Measurements from ENCODE around the gene ZIC1.

The ZIC1 gene

DNA sequence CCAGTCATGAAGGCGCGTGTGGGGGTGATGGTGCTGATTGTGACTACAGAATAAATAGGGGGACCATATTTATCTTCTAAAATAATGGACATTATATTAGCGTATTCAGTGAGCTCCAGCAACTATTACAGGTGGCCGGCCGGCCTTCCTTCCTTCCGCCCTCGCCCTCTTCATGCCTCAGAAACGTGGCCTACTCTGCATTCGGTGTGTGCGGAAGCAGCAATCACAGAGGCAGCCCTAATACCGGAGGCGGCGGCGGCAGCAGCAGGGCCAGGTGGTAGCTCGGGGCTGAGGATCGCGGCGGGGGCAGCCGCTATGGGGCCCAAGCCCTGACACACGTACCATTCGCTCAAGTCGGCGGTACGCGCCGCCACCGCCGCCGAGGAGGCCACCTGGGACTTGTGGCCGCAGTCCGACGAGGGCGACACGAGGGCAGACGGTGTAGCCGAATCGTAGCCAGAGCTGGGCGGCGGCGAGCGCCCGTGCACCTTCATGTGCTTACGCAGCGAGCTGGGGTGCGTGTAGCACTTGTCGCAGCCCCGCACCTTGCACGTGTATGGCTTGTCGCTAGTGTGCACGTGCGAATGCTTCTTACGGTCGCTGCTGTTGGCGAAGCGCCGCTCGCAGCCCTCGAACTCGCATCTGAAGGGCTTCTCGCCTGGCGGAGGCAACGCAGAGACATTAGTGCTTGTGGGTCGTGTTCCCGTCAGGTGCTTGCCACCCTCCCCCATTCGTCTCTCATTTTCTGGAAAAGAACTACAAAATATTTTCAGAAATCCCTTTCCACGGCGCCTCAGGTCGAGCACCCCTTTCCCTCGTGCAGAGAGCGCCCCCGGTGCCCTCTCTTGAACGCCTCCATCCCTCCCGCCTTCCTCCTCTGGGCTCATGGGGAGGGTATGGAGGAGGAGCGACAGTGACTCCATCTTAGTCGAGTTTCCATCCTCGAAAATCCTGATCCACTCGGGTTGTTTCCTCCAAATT, 18.3 kb upstream of the ZIC1 start:
- TF ChIP-seq, protein P1, sequence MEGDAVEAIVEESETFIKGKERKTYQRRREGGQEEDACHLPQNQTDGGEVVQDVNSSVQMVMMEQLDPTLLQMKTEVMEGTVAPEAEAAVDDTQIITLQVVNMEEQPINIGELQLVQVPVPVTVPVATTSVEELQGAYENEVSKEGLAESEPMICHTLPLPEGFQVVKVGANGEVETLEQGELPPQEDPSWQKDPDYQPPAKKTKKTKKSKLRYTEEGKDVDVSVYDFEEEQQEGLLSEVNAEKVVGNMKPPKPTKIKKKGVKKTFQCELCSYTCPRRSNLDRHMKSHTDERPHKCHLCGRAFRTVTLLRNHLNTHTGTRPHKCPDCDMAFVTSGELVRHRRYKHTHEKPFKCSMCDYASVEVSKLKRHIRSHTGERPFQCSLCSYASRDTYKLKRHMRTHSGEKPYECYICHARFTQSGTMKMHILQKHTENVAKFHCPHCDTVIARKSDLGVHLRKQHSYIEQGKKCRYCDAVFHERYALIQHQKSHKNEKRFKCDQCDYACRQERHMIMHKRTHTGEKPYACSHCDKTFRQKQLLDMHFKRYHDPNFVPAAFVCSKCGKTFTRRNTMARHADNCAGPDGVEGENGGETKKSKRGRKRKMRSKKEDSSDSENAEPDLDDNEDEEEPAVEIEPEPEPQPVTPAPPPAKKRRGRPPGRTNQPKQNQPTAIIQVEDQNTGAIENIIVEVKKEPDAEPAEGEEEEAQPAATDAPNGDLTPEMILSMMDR (IDR thresholded peaks at IDR 0.05; ENCODE audit: control insufficient read depth, extremely low read depth, insufficient read depth) = no peak
- H3K4me3 ChIP-seq (ENCODE audit: low read depth, low read length) = no peak overlapping the region
- DNase-seq (ENCODE audit: low read depth) = no peak

DNA sequence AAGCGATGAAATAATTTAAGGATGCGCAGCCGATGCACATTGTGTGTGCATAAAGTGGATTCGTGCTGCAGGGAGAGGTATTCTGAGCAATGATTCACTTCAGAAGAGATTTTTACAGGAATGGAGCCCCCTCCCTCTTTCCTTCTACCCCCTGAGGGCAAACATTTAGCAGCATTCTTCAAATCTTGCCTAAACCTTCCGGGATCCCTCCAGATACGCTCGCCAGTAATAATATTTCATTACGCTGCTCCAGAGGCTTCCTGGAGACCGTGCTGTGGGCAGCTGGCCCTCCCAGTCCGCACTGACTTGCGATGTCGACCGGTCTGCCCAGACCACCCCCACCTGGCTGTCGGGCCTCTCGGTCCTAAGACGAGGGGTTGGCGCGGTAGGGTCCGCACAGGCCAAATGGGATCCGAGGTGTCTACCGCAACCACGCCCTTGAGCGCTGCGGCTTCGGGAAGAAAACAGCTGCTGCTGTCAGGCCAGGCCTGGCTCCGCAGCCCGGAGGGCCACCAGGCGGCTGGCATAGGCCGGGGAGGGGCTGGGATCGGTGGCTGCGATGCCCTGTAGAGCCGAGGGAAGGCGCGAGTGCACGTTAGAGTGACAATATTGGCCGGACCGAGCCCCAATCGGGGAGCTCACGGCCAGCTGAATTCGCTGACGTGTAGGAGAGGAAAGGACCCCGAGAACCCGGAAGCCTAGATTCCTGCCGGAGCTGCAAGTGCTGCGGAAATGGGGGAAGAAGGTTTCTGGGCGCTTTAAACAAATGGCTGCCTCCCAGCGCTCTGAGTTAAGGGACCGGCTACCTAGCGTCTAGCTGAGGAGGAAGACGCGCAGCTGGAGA, 17.2 kb upstream of the ZIC1 start:
- no peak for DNase-seq (ENCODE audit: low read depth)
- no peak overlapping the region for H3K4me3 ChIP-seq (ENCODE audit: low read depth, low read length)
- TF ChIP-seq, protein P1 (IDR thresholded peaks at IDR 0.05; ENCODE audit: control insufficient read depth, extremely low read depth, insufficient read depth) = no peak

DNA sequence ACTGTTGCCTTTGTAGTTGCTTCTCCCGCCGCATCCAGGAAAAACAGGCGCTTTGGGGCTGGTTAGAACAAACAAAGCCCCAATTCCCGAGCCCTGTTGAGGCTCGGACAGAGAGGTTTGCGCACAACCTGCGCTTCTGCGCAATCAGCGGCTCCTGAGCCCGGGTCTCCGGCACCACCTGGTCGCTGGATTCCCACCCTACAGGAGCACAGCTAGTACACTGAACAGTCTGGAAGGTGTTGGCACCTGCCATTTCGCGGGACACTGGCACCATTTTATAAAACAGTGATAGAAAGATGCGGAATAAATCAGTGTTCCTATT, 16.6 kb upstream of the ZIC1 start:
- no peak overlapping the region for H3K4me3 ChIP-seq (ENCODE audit: low read depth, low read length)
- TF ChIP-seq, protein P1 (IDR thresholded peaks at IDR 0.05; ENCODE audit: control insufficient read depth, extremely low read depth, insufficient read depth) = no peak
- DNase-seq (ENCODE audit: low read depth) = no peak

DNA sequence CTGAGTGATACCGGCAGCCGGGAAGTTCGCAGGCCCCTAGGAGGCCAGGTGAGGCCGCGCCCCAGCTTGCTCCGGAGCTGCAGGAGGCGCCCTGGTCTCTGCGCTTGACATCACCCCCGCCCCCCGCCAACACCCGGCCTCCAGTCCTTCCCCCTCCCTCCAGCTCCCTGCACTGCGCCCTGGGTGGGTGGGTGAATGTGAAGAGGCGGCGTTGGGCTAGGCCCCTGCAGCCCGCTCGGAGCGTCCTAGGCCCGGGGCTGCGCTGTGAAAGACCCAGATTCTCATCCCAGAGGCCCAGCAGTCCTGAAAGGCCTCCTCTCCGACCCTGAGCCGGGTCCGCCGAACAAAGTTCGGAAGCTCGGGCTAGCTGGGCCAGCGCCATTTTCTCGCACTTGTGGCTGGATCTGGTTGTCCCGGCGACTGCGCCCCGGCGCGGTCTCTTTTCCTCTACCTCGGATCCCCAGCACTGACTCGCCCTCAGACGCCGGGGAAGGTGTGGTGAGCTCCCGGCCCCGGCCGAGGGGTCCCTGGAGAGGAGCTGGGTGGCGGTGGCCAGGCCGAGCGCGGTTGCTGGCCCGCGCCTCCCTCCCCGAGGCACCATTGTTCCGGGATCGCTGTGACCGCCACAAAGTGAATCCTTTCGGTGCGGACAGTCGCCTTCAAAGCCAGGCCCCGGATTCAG, 15.8 kb upstream of the ZIC1 start:
- TF ChIP-seq, protein P1 (IDR thresholded peaks at IDR 0.05; ENCODE audit: control insufficient read depth, extremely low read depth, insufficient read depth) = no peak
- no peak overlapping the region for H3K4me3 ChIP-seq (ENCODE audit: low read depth, low read length)
- no peak for DNase-seq (ENCODE audit: low read depth)

DNA sequence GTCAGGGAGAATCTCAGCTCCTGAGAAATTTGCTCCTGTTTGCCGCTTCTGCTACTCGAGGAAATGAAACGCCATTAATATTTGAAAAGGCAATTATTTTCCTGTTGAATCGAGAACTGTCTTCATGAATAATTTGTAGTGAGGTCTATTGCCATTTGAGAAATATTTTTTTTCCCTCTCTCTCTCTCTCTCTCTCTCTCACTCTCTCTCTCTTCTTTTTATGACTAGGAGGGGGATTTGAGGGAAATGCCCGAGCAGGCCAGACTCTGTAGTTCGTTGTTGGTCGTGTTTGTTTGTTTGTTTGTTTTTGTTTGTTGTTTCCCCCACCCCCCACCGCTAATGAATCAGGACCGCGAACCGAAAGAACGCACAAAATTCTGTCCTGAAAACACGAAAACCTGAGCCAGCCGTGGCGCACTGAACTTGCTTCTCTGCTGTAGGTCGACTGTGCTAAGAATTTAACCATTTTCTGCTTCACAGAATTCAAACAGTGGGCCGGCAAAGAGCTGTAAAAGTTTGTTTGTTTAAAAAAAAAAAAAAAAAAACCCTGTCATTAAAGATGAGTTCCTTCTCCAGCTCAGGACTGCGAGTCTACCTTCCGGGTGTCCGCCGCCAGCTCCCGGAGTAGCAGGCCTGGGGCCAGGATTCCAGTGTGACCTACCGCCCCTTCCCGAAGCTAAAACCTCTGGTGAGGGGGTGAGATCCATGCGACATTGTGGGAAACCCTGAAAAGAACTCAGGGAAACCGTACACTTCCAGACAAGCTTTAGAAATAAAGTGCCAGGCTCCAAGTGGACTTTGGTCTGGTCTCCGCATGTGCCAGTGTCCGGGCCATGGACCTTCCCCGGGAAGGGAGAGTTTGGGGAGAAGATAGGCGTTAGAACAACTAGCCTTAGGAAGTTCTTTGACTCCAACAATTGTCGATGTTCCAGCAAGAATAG, 15.0 kb upstream of the ZIC1 start:
- H3K4me3 ChIP-seq (ENCODE audit: low read depth, low read length) = no peak overlapping the region
- TF ChIP-seq, protein P1 (IDR thresholded peaks at IDR 0.05; ENCODE audit: control insufficient read depth, extremely low read depth, insufficient read depth) = no peak

DNA sequence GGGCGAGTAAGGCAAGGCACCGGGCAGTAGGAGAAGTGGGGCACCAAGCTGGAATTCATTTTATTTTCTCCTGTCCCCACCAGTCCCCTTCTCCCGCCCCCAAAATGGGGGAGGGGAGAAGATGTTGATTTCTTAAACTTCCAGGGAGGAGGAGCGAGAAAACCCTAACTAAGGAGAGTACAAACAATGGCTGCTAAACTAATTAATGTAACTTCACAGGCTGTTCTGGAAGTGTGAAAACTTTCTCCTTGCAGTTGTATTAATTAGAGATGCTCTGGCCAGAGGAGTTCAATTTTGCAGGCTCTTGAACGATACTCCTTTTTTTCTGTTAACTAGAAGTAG, 14.3 kb upstream of the ZIC1 start:
- TF ChIP-seq, protein P1 (IDR thresholded peaks at IDR 0.05; ENCODE audit: control insufficient read depth, extremely low read depth, insufficient read depth) = no peak
- no peak overlapping the region for H3K4me3 ChIP-seq (ENCODE audit: low read depth, low read length)
- DNase-seq (ENCODE audit: low read depth) = no peak

More for the DNA sequence above, 15.0 kb upstream of the ZIC1 start:
- peak; percentile 19 for DNase-seq (ENCODE audit: low read depth)
